Liver (tissue), 9 donors: ENCODE data around the gene ECEL1. TPM values are rescaled to one million over a fixed set of nuclear protein-coding genes. Genes with fewer than 3 reads are reported as not detected.

ENCODE experiments used
- DNase-seq: peaks from one replicate; pipeline ENCODE4 v3.0.0-alpha.2; 2017; ENCODE audit warnings: low spot score
- H3K27ac ChIP-seq, 2 donors: one replicate each; pipeline ENCODE4 v1.7.0; 2013; ENCODE audit warnings: inconsistent platforms in 2 of 2, low read length in 2 of 2, control low read depth in 1 of 2, low read depth in 1 of 2, mild to moderate bottlenecking in 1 of 2
- H3K27me3 ChIP-seq, 4 donors: one replicate each; pipeline versions ENCODE4 v1.6.1 to v1.7.0; 2013; ENCODE audit warnings: low read length in 3 of 4, inconsistent platforms in 1 of 4, mild to moderate bottlenecking in 1 of 4, moderate library complexity in 1 of 4; ENCODE audit not compliant: control insufficient read depth in 4 of 4, insufficient read depth in 4 of 4
- H3K36me3 ChIP-seq, 4 donors: one replicate each; pipeline versions ENCODE4 v1.6.1 to v1.7.0; 2013; ENCODE audit warnings: low read length in 3 of 4, mild to moderate bottlenecking in 3 of 4, low read depth in 1 of 4, moderate library complexity in 1 of 4; ENCODE audit not compliant: control insufficient read depth in 4 of 4, insufficient read depth in 3 of 4
- H3K4me1 ChIP-seq, 4 donors: one replicate each; pipeline versions ENCODE4 v1.6.1 to v1.7.0; 2013; ENCODE audit warnings: low read length in 3 of 4, mild to moderate bottlenecking in 3 of 4, moderate library complexity in 1 of 4; ENCODE audit not compliant: control insufficient read depth in 4 of 4, insufficient read depth in 4 of 4
- H3K4me3 ChIP-seq, 3 donors: one replicate each; pipeline versions ENCODE4 v1.6.1 to v1.7.0; 2013; ENCODE audit warnings: low read length in 3 of 3, control low read depth in 1 of 3, low read depth in 1 of 3, mild to moderate bottlenecking in 1 of 3
- H3K9ac ChIP-seq, 2 donors: one replicate each; pipeline ENCODE4 v1.7.0; 2013; ENCODE audit warnings: low read length in 2 of 2, mild to moderate bottlenecking in 2 of 2, moderate library complexity in 2 of 2, control low read depth in 1 of 2, low read depth in 1 of 2
- H3K9me3 ChIP-seq, 4 donors: one replicate each; pipeline versions ENCODE4 v1.6.1 to v1.7.0; 2013; ENCODE audit warnings: low read length in 3 of 4; ENCODE audit not compliant: control insufficient read depth in 4 of 4
- EGR1 ChIP-seq, 2 donors: IDR thresholded peaks; 2 replicates each; pipeline ENCODE4 v1.6.1; 2016 to 2018; ENCODE audit warnings: antibody characterized with exemption in 2 of 2, low read depth in 2 of 2
- GABPA ChIP-seq, 2 donors: IDR thresholded peaks in 1 of 2; conservative IDR thresholded peaks in 1 of 2; 2 replicates each; pipeline ENCODE4 v1.6.1; 2016; ENCODE audit warnings: antibody characterized with exemption in 2 of 2, mild to moderate bottlenecking in 1 of 2, moderate library complexity in 1 of 2
- HNF4A ChIP-seq, 2 donors: conservative IDR thresholded peaks; 2 replicates each; pipeline ENCODE4 v1.6.1; 2016; ENCODE audit warnings: antibody characterized with exemption in 2 of 2, mild to moderate bottlenecking in 2 of 2
- HNF4G ChIP-seq: IDR thresholded peaks from 2 replicates; pipeline ENCODE4 v1.6.1; 2016; ENCODE audit warnings: antibody characterized with exemption
- NR2F2 ChIP-seq: IDR thresholded peaks from 2 replicates; pipeline ENCODE4 v1.6.1; 2016; ENCODE audit warnings: antibody characterized with exemption
- RAD21 ChIP-seq, 2 donors: IDR thresholded peaks; 2 replicates each; pipeline ENCODE4 v1.6.1; 2016; ENCODE audit warnings: antibody characterized with exemption in 2 of 2, mild to moderate bottlenecking in 2 of 2
- SP1 ChIP-seq: IDR thresholded peaks from 2 replicates; pipeline ENCODE4 v1.6.1; 2018; ENCODE audit warnings: antibody characterized with exemption, mild to moderate bottlenecking
- YY1 ChIP-seq: IDR thresholded peaks from 2 replicates; pipeline ENCODE4 v1.6.1; 2016; ENCODE audit warnings: antibody characterized with exemption, mild to moderate bottlenecking
- WGBS: extraction: QIAGEN DNeasy Blood & Tissue Kit; methylation state at CpG from one replicate; pipeline ENCODE4 v1.1.7; 2013; 5-methylcytosine and 5-hydroxymethylcytosine counted together
- polyA plus RNA-seq, 2 donors: library from polyadenylated mRNA; stranded (reverse) in 1 of 2; unstranded in 1 of 2; fragments of 200-250 nt in 1 of 2; fragments of >200 nt in 1 of 2; fragmentation: Nextera tagmentation in 1 of 2; extraction: Ambion mirVana in 1 of 2; gene quantifications; one replicate each; pipeline versions ENCODE4 v1.2.1 to v1.2.3, GENCODE V29; 2013 to 2015
- total RNA-seq, 2 donors: library from RNA; depleted of rRNA; stranded (reverse); fragments of >200 nt; gene quantifications; one replicate each; pipeline ENCODE4 v1.2.3, GENCODE V29; 2014
- TF ChIP-seq, protein P1 (sequence below): IDR thresholded peaks from 2 replicates; pipeline ENCODE4 v1.6.1; 2016; ENCODE audit warnings: antibody characterized with exemption
- TF ChIP-seq, protein P2 (sequence below): IDR thresholded peaks from 2 replicates; pipeline ENCODE4 v1.6.1; 2016; ENCODE audit warnings: antibody characterized with exemption, mild to moderate bottlenecking
- TF ChIP-seq, protein P3 (sequence below): fragments of 150-350 bp; IDR thresholded peaks from 2 replicates; pipeline ENCODE4 v1.5.1; 2017; ENCODE audit warnings: improper control_type of control experiment, low read depth, low read length; ENCODE audit not compliant: missing input control
- TF ChIP-seq, protein P4 (sequence below): IDR thresholded peaks from 2 replicates; pipeline ENCODE4 v1.6.1; 2016; ENCODE audit warnings: antibody characterized with exemption
- donor health status: healthy.
- donor health status: healthy.
- donor health status: healthy.
- donor health status: healthy.
- donor health status: healthy.

ECEL1 gene, protein sequence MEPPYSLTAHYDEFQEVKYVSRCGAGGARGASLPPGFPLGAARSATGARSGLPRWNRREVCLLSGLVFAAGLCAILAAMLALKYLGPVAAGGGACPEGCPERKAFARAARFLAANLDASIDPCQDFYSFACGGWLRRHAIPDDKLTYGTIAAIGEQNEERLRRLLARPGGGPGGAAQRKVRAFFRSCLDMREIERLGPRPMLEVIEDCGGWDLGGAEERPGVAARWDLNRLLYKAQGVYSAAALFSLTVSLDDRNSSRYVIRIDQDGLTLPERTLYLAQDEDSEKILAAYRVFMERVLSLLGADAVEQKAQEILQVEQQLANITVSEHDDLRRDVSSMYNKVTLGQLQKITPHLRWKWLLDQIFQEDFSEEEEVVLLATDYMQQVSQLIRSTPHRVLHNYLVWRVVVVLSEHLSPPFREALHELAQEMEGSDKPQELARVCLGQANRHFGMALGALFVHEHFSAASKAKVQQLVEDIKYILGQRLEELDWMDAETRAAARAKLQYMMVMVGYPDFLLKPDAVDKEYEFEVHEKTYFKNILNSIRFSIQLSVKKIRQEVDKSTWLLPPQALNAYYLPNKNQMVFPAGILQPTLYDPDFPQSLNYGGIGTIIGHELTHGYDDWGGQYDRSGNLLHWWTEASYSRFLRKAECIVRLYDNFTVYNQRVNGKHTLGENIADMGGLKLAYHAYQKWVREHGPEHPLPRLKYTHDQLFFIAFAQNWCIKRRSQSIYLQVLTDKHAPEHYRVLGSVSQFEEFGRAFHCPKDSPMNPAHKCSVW
- total RNA-seq (1 to 10 TPM in 1 of 2 donors, not detected in 1; 1.8 TPM), polyA plus RNA-seq (under 1 TPM in 1 of 2 donors, not detected in 1; 0.67 TPM)

DNA sequence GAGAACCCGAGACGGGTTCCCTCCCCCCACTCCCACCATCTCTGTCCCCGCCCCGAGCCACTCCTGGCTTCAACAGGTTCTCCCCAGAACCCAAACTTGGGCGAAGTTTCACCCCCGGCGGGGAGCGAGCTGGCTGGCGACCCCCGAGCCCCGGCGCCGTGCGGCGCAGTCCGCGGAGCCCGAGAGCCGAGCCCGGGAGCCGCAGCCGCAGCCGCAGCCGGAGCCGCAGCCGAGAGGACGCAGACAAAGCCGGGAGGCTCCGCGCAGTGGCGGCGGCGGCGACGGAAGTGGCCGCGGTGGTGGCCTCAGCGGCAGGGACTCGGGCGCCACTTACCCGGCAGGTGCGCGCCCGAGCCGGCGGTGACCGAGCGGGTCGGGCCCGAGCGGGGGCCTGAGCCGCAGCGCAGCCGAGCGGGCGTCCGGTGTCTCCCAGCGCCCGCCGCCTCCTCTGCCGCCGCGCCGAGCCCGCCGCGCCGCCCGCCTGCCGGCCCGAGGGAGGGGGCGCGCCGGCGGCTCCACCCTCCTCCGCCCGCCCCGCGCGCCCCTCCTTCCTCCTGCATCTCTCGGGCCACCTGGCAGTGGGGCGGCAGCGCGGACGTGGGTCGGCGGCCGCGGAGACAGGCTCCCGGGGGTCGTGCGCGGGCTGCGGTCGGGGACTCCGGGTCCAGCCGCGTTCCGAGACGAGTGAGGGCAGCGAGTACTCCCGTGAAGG, at the start of gene ECEL1:
Gene ECEL1 (minus strand): TSS at position 450 of the 712 bp plus-strand sequence. CDS start 1,181 bp downstream, outside the sequence.
- TF ChIP-seq HNF4G: no peak
- TF ChIP-seq, protein P1, sequence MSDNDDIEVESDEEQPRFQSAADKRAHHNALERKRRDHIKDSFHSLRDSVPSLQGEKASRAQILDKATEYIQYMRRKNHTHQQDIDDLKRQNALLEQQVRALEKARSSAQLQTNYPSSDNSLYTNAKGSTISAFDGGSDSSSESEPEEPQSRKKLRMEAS: no peak
- TF ChIP-seq, protein P2, sequence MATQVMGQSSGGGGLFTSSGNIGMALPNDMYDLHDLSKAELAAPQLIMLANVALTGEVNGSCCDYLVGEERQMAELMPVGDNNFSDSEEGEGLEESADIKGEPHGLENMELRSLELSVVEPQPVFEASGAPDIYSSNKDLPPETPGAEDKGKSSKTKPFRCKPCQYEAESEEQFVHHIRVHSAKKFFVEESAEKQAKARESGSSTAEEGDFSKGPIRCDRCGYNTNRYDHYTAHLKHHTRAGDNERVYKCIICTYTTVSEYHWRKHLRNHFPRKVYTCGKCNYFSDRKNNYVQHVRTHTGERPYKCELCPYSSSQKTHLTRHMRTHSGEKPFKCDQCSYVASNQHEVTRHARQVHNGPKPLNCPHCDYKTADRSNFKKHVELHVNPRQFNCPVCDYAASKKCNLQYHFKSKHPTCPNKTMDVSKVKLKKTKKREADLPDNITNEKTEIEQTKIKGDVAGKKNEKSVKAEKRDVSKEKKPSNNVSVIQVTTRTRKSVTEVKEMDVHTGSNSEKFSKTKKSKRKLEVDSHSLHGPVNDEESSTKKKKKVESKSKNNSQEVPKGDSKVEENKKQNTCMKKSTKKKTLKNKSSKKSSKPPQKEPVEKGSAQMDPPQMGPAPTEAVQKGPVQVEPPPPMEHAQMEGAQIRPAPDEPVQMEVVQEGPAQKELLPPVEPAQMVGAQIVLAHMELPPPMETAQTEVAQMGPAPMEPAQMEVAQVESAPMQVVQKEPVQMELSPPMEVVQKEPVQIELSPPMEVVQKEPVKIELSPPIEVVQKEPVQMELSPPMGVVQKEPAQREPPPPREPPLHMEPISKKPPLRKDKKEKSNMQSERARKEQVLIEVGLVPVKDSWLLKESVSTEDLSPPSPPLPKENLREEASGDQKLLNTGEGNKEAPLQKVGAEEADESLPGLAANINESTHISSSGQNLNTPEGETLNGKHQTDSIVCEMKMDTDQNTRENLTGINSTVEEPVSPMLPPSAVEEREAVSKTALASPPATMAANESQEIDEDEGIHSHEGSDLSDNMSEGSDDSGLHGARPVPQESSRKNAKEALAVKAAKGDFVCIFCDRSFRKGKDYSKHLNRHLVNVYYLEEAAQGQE: no peak
- TF ChIP-seq YY1: no peak
- no peak for TF ChIP-seq HNF4A (conservative IDR thresholded peaks at IDR 0.05)
- no peak for TF ChIP-seq SP1
- no peak for TF ChIP-seq RAD21 (IDR thresholded peaks at IDR 0.05)
- TF ChIP-seq, protein P3, sequence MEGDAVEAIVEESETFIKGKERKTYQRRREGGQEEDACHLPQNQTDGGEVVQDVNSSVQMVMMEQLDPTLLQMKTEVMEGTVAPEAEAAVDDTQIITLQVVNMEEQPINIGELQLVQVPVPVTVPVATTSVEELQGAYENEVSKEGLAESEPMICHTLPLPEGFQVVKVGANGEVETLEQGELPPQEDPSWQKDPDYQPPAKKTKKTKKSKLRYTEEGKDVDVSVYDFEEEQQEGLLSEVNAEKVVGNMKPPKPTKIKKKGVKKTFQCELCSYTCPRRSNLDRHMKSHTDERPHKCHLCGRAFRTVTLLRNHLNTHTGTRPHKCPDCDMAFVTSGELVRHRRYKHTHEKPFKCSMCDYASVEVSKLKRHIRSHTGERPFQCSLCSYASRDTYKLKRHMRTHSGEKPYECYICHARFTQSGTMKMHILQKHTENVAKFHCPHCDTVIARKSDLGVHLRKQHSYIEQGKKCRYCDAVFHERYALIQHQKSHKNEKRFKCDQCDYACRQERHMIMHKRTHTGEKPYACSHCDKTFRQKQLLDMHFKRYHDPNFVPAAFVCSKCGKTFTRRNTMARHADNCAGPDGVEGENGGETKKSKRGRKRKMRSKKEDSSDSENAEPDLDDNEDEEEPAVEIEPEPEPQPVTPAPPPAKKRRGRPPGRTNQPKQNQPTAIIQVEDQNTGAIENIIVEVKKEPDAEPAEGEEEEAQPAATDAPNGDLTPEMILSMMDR: no peak
- no peak for TF ChIP-seq GABPA (IDR thresholded peaks at IDR 0.05 in 1 of 2, conservative IDR thresholded peaks at IDR 0.05 in 1 of 2)
- TF ChIP-seq, protein P4, sequence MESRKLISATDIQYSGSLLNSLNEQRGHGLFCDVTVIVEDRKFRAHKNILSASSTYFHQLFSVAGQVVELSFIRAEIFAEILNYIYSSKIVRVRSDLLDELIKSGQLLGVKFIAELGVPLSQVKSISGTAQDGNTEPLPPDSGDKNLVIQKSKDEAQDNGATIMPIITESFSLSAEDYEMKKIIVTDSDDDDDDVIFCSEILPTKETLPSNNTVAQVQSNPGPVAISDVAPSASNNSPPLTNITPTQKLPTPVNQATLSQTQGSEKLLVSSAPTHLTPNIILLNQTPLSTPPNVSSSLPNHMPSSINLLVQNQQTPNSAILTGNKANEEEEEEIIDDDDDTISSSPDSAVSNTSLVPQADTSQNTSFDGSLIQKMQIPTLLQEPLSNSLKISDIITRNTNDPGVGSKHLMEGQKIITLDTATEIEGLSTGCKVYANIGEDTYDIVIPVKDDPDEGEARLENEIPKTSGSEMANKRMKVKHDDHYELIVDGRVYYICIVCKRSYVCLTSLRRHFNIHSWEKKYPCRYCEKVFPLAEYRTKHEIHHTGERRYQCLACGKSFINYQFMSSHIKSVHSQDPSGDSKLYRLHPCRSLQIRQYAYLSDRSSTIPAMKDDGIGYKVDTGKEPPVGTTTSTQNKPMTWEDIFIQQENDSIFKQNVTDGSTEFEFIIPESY: no peak
- no peak for TF ChIP-seq EGR1 (IDR thresholded peaks at IDR 0.05; ENCODE audit: low read depth in 2 of 2)
- TF ChIP-seq NR2F2: no peak
- peaks cover 3 to 23% (median 6%) of the 10 kb centered on the region in 4 donors for H3K4me1 ChIP-seq
- peak within 1 kb of the TSS in 1 of 3 donors; percentile 29 for H3K4me3 ChIP-seq
- no peak within 1 kb of the TSS for H3K9ac ChIP-seq
- H3K36me3 ChIP-seq: no peaks in the 10 kb centered on the region
- 4% methylated on average over 102 of the region's 102 CpGs for WGBS
- peaks cover 3 to 10% (median 6%) of the 10 kb centered on the region in 4 donors for H3K27me3 ChIP-seq
- H3K27ac ChIP-seq: no peak within 1 kb of the TSS
- DNase-seq: no peak
- no peaks in the 10 kb centered on the region for H3K9me3 ChIP-seq
